GM19395 (cell line): Measurements from ENCODE around the gene KIF3C.
A peak's percentile ranks its signal among the peaks of the same experiment; 100 is the strongest.
"Not testable (repeated sequence)": the region's sequence is repeated elsewhere in the genome, so short reads cannot be mapped to it uniquely, and the experiment has no call there.

Experiments
- ATAC-seq: cut with Tn5 transposase; IDR thresholded peaks from one replicate; pipeline ENCODE4 v1.9.1; 2021; ENCODE audit warnings: mild to moderate bottlenecking, moderate library complexity; ENCODE audit not compliant: unreplicated experiment

Gene KIF3C

DNA sequence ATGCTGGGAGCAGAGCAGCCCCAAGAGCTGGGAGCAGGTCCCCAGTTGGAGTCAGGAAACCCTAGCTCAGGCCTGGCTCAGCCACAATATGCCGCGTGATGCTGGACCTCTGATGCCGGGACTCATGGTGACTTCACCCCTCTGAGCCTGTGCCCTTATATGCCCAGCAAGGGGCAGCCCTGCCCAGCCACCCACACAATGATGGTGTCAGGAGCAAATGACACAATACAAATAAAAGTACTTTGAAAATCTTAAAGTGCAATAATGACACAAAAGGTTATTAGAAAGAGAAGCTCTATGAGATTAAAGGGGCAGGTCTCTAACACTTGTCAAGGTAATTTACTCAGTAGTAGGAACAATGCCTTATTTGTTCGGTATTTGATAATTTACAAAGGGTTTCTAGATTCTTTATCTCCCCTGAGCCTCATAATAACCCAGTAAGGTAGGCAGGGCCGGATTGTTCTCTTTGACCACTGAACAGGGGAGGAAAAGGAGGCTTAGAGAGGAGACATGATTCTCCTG is 18.3 kb upstream of the KIF3C start:
- no peak for ATAC-seq

DNA sequence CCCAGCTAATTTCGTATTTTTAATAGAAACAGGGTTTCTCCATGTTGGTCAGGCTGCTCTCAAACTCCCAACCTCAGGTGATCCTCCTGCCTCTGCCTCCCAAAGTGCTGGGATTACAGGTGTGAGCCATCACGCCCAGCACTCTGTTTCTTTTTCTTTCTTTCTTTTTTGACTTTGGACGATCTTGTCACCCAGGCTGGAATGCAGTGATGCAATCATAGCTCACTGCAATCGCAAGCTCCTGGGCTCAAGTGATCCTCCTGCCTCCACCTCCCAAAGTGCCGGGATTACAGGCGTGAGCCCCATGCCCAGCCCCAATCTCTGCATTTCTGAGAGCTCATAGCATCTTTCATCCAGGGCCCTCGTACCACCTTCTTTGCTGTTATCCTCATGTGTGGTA is 17.1 kb upstream of the KIF3C start:
- ATAC-seq = not testable (repeated sequence)

DNA sequence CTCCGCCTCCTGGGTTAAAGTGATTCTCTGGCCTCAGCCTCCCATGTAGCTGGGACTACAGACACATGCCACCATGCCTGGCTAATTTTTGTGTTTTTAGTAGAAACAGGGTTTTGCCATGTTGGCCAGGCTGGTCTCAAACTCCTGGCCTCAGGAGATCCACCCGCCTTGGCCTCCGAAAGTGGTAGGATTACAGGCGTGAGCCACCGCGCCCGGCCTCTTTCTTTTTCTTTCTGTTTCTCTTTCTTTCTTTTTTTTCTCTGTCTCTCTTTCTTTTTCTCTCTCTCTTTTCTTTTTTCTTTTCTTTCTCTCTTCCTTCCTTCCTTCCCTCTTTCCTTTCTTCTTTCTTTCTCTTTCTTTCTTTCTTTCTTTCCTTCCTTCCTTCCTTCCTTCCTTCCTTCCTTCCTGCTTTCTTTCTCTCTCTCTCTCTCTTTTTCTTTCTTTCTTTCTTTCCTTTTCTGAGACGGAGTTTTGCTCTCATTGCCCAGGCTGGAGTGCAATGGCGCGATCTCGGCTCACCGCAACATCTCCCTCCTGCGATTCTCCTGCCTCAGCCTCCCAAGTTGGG is 16.6 kb upstream of the KIF3C start:
- ATAC-seq = not testable (repeated sequence)

GRCh38 chr2:25996844-25997243 is 14.5 kb upstream of the KIF3C start:
- no peak for ATAC-seq

DNA sequence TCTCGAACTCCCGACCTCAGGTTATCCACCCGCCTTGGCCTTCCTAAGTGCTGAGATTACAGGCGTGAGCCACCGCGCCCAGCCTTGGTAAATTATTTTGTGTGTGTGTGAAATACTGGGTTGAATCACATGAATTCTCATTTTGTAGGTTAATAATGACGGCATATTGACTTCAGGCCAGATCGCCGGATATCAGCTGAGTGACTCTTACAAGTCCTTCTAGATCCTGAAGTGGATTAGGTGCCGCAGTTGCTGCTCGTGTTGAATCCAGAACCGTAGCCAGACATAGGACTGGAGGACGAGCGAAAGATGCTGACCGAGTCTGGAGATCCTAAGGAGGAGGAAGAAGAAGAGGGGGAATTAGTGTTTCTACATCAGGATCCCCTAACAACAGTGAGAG is 12.2 kb upstream of the KIF3C start:
- no peak for ATAC-seq

- ATAC-seq = no peak
These were observed 10.8 kb upstream of the KIF3C start for GRCh38 chr2:25993049-25993448.

GRCh38 chr2:25992556-25992955 is 10.3 kb upstream of the KIF3C start:
- ATAC-seq = no peak

DNA sequence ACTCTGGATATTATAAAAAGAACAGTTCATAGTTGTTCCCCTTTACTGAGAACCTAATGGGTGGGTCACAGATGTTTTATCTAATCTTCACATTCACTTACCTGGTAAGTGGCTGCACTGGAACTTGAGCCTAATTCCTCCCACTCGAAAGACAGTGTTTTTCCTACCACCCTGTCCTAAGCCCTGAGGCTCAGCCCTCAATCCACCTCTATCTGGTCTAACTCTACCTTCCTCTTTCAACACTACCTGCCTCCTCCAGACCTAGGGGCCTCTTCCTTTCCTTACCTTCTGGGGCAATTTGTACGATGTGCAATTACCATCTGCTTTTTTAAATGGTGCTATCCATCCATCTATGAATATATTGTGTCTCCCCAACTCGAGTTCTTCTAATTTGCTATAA is 9.7 kb upstream of the KIF3C start:
- no peak for ATAC-seq

DNA sequence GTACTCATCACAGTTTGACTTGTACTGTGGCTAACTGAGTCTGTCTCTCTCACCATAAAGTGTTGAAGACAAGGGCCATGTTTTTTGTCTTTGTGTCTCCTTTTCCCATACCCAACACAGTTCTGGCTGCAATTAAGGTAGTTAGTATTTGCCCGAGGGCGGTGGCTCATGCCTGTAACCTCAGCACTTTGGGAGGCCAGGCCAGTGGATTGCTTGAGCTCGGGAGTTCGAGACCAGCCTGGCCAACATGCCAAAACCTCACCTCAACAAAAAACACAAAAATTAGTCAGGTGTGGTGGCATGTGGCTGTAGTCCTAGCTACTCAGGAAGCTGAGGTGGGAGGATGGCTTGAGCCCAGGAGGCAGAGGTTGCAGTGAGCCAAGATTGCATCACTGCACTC is 6.9 kb upstream of the KIF3C start:
- ATAC-seq = no peak

DNA sequence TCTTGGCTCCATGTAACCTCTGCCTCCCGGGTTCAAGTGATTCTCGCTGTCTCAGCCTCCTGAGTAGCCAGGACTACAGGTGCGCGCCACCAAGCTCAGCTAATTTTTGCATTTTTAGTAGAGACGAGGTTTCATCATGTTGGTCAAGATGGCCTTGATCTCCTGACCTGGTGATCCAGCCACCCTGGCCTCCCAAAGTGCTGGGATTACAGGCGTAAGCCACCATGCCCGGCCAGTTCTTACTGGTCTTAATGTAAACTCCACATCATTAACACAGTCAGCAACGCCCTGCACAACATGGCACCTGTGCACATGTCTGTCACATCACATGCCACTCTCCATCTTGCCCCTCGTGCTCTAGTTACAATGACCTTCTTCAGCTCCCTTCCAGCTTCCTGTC is 5.8 kb upstream of the KIF3C start:
- no peak for ATAC-seq

DNA sequence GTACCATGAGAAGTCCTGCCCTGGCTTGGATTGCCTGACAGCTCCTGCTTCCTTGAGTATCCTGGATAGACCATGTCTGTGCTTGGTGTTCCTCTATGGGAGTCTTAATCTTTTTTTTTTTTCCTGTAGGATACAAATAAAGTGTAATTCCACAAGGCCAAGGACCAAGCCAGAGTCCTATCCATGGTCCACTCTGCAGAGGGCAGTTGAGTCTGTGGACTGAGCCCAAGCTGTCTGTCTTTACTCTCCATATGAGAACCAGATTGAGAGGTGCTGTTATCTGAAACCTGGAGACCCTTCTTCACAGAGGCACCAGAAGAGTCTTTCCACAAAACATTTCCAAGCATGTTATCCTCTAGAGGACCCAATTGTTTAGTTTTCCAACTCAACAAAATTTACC is 1.4 kb upstream of the KIF3C start:
- ATAC-seq = no peak

GRCh38 chr2:25982968-25983280 is 627 bp upstream of the KIF3C start:
- no peak for ATAC-seq

DNA sequence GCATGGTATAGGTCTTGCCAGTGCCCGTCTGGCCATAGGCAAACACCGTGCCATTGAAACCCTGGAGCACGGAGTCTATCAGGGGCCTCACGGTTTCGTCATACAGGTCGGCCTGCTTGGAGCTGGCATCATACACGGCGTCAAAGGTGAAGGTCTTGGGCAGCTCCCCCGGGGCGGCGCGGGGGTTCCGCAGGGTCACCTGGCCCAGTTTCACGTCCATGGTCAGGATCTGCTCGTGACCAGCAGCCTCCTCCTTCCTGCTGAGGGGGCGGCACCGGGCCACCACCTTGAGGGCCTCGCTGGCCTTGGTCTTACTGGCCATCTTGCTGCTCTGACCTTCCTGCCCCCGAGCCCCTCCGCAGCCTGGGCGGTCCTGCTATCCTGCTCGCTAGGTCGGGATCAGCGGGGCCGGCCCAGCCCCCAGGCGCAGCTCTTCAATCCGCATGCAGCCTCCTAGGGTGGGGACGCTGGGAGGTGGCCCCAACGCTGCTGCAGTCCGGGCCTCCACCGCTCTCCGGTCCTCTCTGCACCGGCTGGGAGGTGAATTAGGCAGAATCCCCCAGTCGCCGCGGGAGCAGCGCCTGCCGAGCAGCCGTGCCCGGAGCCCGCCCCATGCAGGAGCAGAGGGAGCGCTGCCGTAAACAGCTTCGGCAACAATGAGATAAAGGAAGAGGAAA is 563 bp downstream of the KIF3C start:
- peak; percentile 36 for ATAC-seq

GRCh38 chr2:25980951-25981350 is 1.3 kb downstream of the KIF3C start:
- no peak for ATAC-seq

DNA sequence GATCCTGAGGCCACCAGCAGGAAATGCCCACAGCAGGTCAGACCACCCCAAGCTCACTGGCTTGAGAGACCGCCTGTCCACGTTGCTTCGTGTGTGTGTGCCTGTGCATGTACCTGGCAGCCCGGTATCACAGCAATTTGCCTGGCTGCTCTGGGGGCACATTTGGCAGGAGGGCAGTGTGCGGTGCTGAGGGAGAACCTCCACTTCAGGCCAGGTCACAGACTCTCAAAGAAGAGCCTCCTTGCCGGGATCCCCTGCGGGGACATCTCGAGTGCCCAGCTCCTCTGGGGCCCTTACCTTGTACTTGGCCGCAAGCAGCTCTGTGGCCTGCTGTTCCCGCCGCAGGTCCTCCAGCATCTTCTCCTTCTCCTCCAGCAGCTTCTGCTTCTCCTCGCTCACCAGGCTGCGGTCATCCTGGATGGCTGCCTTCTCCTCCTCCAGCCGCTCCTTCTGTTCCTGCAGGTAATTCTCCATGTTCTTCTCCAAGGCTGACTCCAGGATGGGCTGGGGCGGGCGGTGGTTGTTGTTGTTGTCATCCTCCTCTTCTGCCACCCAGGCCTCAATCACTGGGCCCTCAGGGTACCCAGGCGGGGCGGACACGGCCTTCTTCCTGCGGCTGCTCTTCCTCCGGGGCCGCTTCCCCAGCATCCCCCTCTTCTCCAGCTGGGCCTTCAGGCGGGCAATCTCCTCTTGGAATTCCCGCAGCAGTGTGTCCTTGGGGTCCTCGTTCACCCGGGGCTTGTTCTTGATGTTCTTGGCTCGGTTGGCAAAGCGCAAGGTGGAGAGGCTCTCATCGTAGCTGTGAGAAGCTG is 2.0 kb downstream of the KIF3C start:
- ATAC-seq = no peak

GRCh38 chr2:25979001-25979400 is 3.3 kb downstream of the KIF3C start:
- no peak for ATAC-seq

DNA sequence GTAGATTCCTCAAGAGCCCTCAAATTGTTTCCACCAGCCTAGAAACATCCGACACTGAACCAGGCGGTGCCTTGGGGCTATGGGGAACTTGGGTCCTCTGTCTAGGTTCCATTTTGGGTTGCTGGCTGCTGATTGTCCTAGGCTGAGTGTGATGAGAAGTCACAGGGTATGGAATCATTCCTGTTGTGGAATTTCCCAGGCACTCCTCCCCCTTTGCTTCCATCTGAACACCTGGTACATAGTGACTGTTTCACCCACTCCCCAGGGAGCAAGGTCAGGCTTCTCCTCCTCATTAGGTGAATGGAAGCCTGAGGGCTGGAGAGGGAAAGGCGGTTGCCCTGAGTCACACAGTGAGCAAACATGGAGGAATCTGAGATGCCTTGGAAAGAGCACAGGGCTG is 4.5 kb downstream of the KIF3C start:
- no peak for ATAC-seq

- ATAC-seq = no peak
These were observed 5.1 kb downstream of the KIF3C start for GRCh38 chr2:25976983-25977741.

- no peak for ATAC-seq
These were observed 10.1 kb downstream of the KIF3C start for GRCh38 chr2:25972049-25972823.

DNA sequence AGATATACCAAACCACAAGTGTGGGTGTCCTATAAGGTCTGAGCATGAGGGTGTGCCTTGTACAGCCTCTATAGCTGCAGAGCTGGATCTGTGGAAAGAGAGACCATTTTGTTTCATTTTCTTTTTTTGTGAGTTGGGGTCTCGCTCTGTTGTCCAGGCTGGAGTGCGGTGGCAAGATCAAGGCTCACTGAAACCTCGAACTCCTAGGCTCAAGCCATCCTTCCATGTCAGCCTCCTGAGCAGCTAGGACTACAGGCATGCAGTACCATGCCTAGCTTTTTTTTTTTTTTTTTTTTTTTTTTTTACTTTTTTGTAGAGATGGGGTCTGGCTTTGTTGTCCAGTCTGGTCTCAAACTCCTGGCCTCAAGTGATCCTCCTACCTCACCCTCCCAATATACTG is 10.7 kb downstream of the KIF3C start:
- ATAC-seq = no peak
